ENCODE measurements around the gene ZNF423.
"Not testable (repeated sequence)": the region's sequence is repeated elsewhere in the genome, so short reads cannot be mapped to it uniquely, and the experiment has no call there.

ZNF423 gene

DNA sequence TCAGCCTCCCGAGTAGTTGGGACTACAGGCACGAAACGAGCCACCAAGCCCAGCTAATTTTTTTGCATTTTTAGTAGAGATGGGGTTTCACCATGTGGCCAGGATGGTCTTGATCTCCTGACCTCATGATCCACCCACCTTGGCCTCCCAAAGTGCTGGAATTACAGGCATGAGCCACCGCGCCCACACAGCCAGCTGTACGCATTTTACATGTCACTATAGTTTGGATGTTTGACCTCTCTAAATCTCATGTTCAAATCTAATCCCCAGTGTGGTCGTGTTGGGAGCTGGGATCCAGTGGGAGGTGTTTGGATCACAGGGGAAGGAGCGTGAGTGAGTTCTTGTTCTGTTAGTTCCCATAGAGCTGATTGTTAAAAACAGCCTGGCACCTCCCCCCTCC, 293.0 kb downstream of the ZNF423 start:
- FAIRE-seq; DNase-seq (ENCODE audit: low spot score): not testable (repeated sequence)

DNA sequence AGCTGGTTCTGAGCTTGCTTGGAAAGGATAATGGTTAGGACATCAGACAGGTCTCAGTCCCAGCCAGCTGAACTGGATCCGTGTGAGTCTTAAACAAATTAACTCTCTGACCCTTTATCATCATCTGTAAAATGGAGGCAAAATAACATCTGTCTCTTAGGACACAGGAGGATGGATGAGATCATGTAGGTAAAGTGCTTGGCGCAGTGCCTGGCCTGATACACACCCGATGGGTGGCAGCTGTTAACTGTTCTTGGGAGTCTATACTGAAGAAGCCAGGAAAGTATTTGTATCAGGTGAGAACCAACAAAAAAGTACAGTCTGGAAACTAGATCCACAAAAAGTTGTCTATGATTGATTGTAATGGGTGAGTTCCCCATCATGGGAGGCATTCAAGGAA, 293.7 kb downstream of the ZNF423 start:
- no peak for FAIRE-seq

DNA sequence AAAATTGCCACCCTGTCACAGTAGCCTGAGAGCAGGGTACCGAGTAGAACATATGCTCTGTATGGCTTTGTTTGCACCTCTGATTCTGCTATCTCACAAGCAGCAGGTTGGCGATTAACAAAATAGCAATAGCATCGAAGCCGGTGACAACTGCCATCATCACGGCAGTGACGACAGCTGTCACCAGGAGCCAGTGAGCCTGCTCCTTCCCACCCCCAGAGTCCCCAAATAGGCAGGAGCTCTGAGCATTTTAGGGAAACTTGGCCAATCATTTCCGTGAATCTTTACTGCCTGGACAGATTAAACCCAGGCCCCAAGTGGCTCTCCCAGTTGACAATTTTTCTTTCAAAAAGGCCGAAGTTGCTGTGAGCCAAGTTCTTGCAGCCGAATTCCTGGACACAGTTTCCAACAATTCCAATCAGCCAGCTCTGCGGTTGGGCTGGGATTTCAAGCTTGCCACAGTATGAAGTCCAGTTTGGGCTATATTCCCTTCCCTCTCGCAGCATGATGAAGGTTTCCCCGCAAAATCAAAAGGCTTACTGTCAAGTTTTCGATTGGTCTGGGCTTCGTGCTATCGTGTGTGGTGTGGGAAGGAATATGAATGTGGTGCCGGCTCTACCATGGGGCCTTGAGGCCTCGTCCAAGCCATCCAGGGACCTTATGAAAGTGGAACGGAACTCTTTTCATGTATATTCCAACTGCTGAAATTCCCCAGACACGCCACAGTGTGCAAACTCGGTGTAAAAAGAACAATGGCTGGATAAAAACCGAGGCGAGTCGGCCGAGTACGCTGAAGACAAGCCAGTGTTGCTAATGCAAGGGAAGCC, 295.7 kb downstream of the ZNF423 start:
- no peak for FAIRE-seq

More for the DNA sequence above, 293.7 kb downstream of the ZNF423 start:
- no peak for DNase-seq (ENCODE audit: low spot score)

DNA sequence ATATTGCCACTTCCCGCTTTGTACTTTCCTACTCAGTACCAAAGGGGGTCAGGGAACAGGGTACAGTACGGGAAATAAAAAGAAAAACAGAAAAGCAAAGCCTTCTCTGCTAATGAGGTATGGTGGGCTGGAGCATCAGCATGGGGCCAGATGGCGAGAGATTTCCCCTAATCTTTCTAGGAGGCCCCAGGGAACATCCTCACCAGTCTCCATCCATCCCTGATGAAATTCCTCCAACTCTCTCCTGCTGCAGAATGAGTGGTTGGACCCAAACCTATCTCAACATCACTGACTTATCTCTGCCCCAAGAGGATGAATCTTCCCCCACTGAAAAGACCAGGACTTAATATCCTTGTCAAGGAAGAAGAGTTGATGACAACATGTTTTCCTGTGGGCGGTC, 296.7 kb downstream of the ZNF423 start:
- FAIRE-seq = no peak
- no peak for DNase-seq (ENCODE audit: low spot score)

More for the DNA sequence above, 295.7 kb downstream of the ZNF423 start:
- DNase-seq (ENCODE audit: low spot score) = no peak

DNA sequence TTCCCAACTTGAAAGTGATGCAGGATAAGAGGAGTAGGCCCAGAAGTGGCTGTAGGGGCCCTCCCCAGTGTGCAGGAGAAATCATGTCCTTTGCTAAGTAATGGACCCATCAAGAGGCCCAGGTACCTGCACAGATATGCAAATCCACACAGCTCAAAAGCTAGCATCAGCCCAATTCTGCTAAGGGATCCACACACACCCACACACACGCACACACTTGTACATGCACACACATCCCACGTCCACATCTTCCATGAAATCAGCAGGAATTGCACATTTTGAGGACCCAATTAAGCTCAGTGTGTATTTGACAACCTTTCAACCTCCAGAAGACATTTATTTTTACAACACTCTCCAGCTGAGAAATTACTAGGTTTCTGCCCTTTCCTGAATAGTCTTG, 297.5 kb downstream of the ZNF423 start:
- FAIRE-seq (no peak), DNase-seq (ENCODE audit: low spot score) (no peak)

DNA sequence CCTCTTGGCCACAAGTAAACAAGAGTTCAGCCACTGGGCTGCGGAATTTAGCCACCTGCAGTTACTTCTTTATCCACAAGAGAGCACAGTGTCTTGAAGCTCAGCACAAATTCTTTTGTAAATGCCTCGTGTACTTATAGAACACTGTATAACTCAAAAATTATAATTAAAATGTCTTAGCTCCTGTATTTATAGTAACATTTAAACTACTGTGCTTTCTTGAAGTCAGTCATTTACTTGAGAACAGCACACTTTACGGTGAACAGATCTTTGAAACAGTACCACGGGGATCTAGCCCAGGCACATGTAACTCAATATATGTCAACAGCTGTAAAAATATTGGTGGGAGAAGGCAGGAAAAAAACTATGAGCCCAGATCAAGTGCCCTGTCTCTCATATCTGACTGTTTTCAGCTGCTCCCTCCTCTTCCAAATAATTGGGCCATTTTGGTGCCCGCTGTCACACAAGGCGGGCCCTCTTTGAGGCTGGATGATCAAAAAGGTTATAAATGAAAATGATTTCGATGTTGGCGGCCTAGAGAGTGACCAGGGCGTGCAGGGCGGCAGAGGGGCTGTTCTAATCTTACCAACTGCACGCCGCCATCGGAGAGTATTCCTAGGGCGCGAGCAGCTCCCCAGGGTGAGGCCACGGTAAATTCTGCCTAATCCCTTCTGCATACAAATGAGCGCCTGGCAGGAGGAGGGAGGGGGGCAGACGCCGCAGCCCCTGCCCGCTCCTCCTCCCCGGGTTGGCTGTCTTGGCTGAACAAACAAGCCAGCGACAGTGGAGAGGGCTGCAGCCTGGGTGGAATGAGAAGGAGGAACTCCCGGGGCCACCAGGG, 299.1 kb downstream of the ZNF423 start:
- DNase-seq (ENCODE audit: low spot score) (no peak), FAIRE-seq (no peak)

DNA sequence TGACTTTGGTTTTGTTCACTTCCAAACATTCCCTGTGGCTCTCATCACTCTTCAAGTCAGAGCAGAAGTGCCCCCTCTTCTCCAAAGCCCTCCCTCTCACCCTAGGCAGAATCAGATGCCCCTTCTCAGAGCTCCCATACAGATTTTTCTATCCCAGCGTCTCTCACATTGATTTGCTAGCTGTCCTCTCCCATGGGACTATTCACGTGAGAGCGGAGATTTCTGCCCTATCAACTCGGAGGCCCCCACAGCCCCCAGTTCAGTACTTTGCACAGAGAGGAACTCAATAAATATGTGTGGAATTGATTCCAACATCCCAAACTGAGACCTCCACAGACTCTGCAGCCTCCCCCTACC, 299.7 kb downstream of the ZNF423 start:
- FAIRE-seq (no peak), DNase-seq (ENCODE audit: low spot score) (no peak)

DNA sequence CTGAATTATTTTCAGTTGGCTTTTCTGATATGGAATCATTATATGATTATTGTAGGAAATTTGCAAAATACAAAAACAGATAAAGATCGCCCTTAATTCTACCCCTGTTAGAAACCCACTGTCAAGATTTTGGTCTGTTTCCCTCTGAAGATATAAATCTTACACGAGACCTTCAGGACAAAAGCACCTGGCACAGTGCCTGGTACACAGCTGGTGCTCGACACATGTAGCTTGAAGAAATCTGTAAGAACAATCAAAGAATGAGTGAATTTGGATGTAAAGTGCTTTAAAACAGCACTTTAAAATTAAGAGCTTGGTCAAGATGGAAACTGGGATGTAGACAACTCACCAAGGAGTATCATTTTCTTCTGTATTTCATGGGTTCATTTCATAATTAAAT, 301.2 kb downstream of the ZNF423 start:
- DNase-seq (ENCODE audit: low spot score) = no peak

DNA sequence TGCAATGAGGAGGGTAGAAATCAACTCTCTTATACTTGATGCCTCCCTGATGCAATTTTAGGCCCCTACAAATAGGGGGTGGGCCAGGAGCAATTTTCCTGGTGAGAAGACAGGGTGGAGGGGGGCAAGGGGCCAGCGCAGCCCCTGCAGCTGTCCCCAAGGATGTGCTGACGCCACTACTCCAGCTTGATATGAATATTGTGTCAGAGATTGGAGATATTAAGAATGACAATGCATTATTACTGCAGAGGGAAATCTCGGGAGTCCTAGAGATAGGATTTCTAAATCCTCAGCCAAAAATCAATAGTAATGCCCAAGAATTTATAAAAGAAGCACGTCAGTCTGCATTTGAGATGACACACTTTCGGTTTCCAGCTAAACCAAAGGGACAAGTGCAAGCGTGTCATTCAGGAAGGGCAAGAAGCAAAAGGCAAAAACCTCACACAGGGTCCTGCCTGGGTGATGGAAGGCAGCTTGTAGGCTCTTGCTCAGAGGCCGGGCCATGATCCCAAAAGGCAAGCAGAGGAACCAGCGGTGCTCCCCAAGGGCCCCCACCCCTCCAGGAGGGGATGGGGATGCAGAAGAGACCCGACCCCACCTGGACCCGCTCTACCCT, 303.5 kb downstream of the ZNF423 start:
- no peak for FAIRE-seq
- no peak for DNase-seq (ENCODE audit: low spot score)

More for the DNA sequence above, 301.2 kb downstream of the ZNF423 start:
- no peak for FAIRE-seq

DNA sequence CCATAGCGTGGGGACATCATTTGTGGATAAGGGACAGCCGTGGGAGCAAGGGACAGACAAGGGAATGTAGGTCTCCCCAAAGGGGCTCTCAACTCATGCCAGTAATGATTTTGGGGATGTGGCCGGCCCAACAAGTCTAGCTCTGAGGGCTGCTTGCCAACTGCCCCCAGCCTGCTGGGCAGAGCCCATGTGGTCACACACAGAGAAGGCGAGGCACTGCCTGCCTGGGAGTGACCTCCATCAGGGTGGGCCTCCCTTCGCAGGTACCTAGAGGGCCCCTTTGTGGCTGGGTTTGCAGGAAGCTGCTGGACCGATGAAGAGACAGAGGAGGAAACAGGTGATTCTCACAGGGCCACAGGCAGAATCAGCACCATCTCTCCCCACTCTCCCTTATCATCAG, 305.2 kb downstream of the ZNF423 start:
- FAIRE-seq (no peak), DNase-seq (ENCODE audit: low spot score) (no peak)

DNA sequence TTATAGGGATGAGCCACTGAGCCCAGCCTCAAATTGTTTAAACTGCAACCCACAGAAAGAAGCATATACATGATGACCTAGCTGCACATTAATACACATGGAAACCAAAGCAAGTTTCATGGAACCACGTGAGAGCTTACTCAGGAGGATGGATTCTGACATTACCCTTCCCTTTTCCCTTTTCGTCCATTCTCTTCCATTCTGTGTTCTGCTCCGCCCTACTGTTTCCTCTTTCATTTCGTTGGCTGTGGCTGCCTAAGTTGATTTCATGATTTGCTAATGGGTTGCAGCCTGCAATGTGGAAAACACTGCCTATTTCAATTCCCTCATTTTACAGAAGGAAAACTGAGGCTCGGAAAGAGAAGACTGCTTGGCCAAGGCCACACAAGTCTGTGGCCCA, 305.8 kb downstream of the ZNF423 start:
- DNase-seq (ENCODE audit: low spot score) (no peak), FAIRE-seq (no peak)

DNA sequence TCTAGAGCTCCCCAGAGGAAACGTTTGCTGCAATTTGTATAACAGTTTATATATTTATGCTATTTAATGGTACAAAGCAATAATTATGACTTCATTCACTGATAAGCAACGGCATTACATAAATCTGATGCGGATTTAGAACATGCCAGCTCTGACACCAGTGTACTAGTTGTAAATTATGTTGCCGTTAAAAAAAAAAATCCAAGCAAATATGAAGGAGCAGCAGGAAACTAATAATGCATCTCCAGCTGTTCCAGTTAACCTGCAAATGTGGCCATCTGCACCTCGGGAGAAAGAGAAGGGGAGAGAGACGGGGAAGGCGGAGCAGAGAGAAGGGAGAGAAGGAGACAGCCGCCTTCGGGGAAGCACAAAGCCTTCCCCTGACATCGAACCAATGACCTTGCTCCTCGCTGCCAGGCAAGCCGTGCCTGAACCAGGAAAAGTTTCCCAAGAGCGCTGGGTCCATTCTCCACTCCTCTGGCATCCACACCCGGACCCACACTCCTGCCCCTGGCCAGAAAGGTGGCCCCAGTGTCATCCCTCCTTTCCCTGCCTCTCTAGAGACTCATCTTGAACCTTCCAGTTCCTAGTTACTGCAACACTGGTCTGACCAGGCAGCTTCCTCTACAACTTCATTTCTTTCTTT, 307.5 kb downstream of the ZNF423 start:
- FAIRE-seq (no peak), DNase-seq (ENCODE audit: low spot score) (no peak)

DNA sequence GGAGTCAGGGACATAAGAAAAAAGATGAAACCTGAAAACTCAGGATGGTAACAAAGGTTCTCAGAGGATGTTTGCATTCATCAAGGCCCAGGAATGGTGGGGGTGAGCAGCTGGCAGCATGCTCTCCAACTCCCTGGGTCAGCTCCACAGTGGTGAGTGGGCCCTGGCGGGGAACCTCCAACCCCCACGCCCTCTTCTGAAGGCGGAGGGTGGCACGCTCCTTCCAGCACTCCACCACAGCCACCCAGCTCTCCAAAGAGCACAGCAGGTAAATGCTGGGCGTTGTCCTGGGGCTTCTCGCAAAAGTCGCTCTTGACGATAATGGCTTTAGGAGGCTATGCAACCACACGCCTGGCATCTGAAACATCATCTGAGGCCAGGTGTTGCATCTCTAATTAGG, 308.5 kb downstream of the ZNF423 start:
- FAIRE-seq = no peak
- DNase-seq (ENCODE audit: low spot score) = no peak

DNA sequence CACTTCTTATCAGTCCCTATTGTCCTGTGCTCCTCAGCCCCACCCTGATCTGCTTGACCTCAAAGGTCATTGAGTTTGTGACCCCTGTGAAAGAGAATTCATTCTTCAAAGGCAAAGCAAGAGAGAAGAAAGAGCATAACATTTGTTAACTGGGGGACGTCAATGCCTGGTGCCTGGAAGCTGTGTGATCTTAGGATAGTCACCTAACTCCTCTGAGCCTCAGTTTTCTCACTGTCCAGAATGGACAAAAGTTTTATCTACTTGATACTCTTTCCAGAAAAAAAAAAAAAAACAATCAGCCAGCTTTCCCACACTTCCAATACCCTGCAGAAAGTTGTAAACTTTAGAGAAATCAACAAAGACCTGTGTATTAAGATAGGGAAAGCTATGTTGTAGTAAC, 309.2 kb downstream of the ZNF423 start:
- no peak for DNase-seq (ENCODE audit: low spot score)
- no peak for FAIRE-seq

DNA sequence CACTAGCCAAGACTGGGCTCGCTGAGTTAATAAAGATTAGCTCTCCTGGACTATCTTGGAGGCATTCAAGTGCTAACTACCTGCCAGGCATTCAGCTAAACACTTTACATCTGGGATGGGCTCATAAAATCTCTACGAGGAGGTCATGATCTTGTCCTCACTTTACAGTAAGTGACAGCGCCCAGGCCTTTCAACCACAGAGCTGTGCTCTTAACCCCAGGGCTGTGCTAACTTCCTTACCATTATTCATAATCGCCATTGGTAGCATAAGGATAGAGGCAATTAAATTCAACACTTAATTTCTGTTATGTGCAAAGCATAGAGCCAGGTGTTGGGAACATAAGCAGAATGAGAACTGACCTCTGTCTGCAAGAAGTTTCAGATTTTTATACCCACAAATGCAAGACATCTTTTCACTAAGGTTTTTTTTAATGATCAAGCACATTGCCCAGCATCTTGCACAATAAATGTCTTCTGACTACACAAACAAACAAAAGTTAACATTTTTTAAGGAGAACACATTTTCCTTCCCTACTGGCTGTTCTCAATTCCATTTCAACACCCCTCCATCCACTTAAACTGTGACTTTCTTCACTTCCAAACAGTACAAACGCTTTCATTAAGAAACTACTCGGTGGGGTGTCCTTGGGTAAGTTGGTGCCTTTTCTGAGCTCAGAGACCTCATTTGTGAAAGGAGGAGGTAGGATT, 310.0 kb downstream of the ZNF423 start:
- FAIRE-seq (no peak), DNase-seq (ENCODE audit: low spot score) (no peak)

DNA sequence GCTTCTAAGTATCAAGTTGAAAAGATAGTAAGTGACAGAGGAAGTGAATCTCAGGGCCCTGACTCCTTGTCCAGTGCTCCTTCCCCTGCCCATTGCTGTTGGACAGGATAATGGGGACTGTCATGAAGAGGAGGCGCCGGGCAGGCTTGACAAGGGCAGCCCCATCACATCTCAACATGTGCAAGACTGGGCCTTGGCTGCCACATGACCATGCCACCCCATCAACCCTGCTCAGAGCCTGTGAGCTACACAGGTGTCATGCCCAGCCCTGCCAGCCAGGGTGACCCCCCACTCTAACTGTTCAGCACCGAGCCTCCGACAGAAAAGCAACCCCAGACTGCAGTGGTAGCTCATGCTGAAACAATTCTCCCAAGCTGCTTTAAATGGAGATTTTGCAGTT, 310.7 kb downstream of the ZNF423 start:
- FAIRE-seq (no peak), DNase-seq (ENCODE audit: low spot score) (no peak)

DNA sequence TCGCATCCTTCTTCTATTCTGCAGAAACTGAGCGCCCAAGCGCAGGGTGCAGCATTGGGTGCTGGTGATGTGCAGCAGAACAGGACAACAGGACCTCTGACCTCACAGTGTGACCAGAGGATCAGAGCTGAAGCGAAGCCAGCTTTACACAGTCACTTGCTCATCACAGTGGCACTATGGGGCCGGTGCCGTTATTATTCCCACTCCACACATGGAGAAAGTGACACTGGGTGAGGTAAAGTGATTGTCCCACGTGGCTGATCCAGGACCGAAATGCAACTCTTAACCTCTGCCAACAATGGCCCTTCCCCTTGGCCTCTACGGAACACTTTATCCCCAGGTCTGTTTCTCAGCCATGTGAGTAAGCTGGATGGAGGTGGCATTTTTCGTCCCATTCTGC, 311.1 kb downstream of the ZNF423 start:
- FAIRE-seq (no peak), DNase-seq (ENCODE audit: low spot score) (no peak)

DNA sequence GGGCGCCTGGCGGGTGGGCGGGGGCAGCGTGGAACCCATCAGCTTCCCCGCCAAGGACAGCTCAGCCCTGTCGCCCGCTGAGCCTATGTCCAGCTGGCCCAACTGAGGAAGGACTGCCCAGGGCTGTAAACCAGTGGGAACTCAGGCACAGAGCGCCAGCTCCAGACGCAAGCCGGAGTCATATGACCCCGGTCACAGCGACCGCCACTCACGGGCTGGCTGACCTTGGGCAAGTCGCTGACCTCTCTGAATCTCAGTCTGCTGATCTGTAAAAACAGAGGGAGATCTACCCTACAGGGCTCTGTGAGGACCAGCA, 312.3 kb downstream of the ZNF423 start:
- FAIRE-seq (no peak), DNase-seq (ENCODE audit: low spot score) (no peak)

DNA sequence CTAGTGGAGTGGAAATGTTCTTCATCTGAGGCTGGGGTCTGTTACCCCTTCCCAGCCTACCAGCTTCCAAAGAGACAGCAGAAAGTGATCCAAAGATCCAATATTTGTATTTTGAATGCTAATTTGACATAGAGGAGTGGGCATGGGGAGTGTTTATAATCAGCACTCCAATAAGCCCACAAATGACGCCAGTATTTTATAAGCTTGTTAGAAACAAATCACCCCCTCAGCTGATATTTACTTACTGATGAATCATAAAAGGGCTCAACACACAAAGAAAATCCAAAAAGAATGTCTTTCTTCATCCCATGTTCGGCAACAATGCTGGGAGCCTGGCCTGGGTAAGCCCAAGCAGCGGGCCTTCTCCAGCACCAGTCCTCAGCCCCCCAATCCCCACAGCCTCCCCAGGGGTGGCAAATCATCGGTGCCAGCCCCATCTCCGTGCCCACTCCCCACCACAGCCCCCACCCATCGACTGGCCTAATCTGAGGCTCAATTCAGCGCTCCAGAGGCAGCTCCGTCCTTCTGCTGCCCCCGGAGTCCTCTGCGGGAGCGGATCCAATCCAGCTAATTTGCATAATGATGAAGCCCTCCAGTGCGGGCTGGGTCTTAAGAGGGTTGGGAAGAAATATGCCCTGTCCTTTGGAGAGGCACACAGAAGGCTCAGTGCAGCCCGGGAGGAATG, 312.8 kb downstream of the ZNF423 start:
- DNase-seq (ENCODE audit: low spot score) (no peak), FAIRE-seq (no peak)

DNA sequence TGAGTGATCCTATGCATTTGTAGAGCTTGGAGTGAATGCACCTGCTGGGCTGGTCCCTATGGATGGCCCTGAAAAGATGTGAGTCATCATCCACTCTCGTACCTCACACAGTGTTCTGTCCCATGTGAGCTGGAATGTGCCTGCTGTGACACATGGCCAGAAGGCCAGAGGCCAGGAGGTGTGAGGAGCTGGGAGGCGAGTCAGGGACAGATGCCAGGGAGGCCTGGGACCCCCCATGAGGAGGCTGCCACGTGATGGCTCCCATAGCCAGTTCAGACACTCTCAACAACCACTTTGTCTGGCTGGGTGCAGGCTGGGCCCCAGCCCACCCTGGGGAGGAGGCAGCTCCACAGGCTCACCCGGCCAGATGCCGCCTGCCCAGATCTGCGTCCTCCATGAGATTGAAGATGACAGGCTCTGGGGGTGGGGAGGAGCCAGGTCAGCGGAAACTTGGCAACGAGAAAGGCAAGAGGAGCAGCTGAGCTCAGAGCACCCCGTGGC, 313.5 kb downstream of the ZNF423 start:
- DNase-seq (ENCODE audit: low spot score) (no peak), FAIRE-seq (no peak)

DNA sequence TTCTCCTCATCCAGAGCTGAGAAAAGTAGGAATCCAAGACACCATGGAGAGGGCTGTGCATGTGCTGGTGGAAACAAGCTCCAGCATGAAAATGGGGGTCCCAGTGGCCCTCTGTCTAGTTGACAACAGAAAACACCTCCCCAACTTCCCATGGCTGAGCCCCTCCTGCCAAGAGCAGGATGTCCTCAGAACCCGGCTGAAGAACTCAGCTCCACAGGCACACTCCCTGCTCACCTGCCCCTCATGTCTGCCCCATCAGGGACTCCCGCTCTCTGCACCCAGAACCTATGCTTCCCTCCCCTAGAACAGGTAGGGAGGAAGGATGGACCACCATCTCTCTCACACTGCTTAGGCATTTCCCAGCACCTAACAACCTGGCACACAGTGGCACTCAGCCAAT, 315.1 kb downstream of the ZNF423 start:
- DNase-seq (ENCODE audit: low spot score) (no peak), FAIRE-seq (no peak)
